HFFc6 (cell line): ENCODE data around the gene ZNF169. TPM values are rescaled to one million over a fixed set of nuclear protein-coding genes. Genes with fewer than 3 reads are reported as not detected.
"Not testable (repeated sequence)": the region's sequence is repeated elsewhere in the genome, so short reads cannot be mapped to it uniquely, and the experiment has no call there.

Experiments used
- DNase-seq: peaks from one replicate; pipeline ENCODE4 v3.0.0-alpha.2; 2018
- H3K27ac Mint-ChIP-seq: 2 replicates; pipeline ENCODE4 v1.8.0; 2020; ENCODE audit warnings: mild to moderate bottlenecking, mixed read lengths
- H3K27me3 Mint-ChIP-seq: 2 replicates; pipeline ENCODE4 v1.8.0; 2021; ENCODE audit warnings: mild to moderate bottlenecking, moderate library complexity, mixed read lengths; ENCODE audit not compliant: insufficient read depth
- H3K36me3 Mint-ChIP-seq: 2 replicates; pipeline ENCODE4 v1.8.0; 2021; ENCODE audit warnings: low read depth, mixed read lengths
- H3K4me1 Mint-ChIP-seq: 2 replicates; pipeline ENCODE4 v1.8.0; 2020; ENCODE audit warnings: low read depth, mixed read lengths
- H3K4me3 Mint-ChIP-seq: 2 replicates; pipeline ENCODE4 v1.8.0; 2020; ENCODE audit warnings: mild to moderate bottlenecking, moderate library complexity, mixed read lengths
- H3K9me3 Mint-ChIP-seq: 2 replicates; pipeline ENCODE4 v1.8.0; 2020; ENCODE audit warnings: mild to moderate bottlenecking, mixed read lengths
- CTCF ChIP-seq: fragments of 200-600 bp; sonication (generic); IDR thresholded peaks from 2 replicates; pipeline ENCODE4 v1.5.0; 2021; ENCODE audit warnings: antibody characterized with exemption, mild to moderate bottlenecking
- total RNA-seq, 6 experiments: library from RNA; stranded (reverse); fragmentation: NEBNext Ultra II Directional; extraction: Animal tissue kit (Norgen Biotek cat#: 25700); gene quantifications; 2 replicates in 1 of 6; 3 replicates in 5 of 6; pipeline ENCODE4 v1.2.3, GENCODE V29; 2021

ZNF169 gene
- total RNA-seq, 6 experiments from 2014 or later, result 1.1 to 2.0 (median 1.8) TPM

GRCh38 chr9:94298949-94299599 is 40.0 kb downstream of the ZNF169 start:
- no peak for TF ChIP-seq CTCF
- Mint-ChIP-seq H3K9me3 (no peaks in the 10 kb centered on the region), H3K27me3 (no peaks in the 10 kb centered on the region), H3K36me3 (no peaks in the 10 kb centered on the region), H3K4me1 (no peaks in the 10 kb centered on the region), H3K27ac (no peak overlapping the region), H3K4me3 (no peak overlapping the region)
- no peak for DNase-seq

GRCh38 chr9:94300470-94301301 is 41.6 kb downstream of the ZNF169 start:
- TF ChIP-seq CTCF, result no peak
- Mint-ChIP-seq H3K27ac (no peak overlapping the region), H3K4me1 (no peaks in the 10 kb centered on the region), H3K27me3 (no peaks in the 10 kb centered on the region), H3K36me3 (no peaks in the 10 kb centered on the region), H3K4me3 (no peak overlapping the region), H3K9me3 (no peaks in the 10 kb centered on the region)
- no peak for DNase-seq

GRCh38 chr9:94301583-94301982 is 42.5 kb downstream of the ZNF169 start:
- no peaks in the 10 kb centered on the region for H3K4me1 Mint-ChIP-seq
- H3K9me3 Mint-ChIP-seq, result no peaks in the 10 kb centered on the region
- no peak overlapping the region for H3K4me3 Mint-ChIP-seq
- no peak for DNase-seq
- H3K27ac Mint-ChIP-seq, result no peak overlapping the region
- H3K27me3 Mint-ChIP-seq, result no peaks in the 10 kb centered on the region
- no peaks in the 10 kb centered on the region for H3K36me3 Mint-ChIP-seq
- no peak for TF ChIP-seq CTCF

GRCh38 chr9:94302426-94302825 is 43.3 kb downstream of the ZNF169 start:
- no peaks in the 10 kb centered on the region for H3K9me3 Mint-ChIP-seq
- no peak for DNase-seq
- no peaks in the 10 kb centered on the region for H3K27me3 Mint-ChIP-seq
- no peak overlapping the region for H3K27ac Mint-ChIP-seq
- no peak overlapping the region for H3K4me3 Mint-ChIP-seq
- no peak for TF ChIP-seq CTCF
- H3K36me3 Mint-ChIP-seq, result no peaks in the 10 kb centered on the region
- H3K4me1 Mint-ChIP-seq, result no peaks in the 10 kb centered on the region

GRCh38 chr9:94303321-94303720 is 44.2 kb downstream of the ZNF169 start:
- no peak for TF ChIP-seq CTCF
- H3K4me1 Mint-ChIP-seq, result no peaks in the 10 kb centered on the region
- H3K27me3 Mint-ChIP-seq, result no peaks in the 10 kb centered on the region
- DNase-seq, result no peak
- no peak overlapping the region for H3K4me3 Mint-ChIP-seq
- H3K36me3 Mint-ChIP-seq, result no peaks in the 10 kb centered on the region
- no peak overlapping the region for H3K27ac Mint-ChIP-seq
- H3K9me3 Mint-ChIP-seq, result no peaks in the 10 kb centered on the region

GRCh38 chr9:94315034-94315984 is 56.2 kb downstream of the ZNF169 start:
- not testable (repeated sequence) for H3K4me3 Mint-ChIP-seq, H3K27me3 Mint-ChIP-seq, H3K4me1 Mint-ChIP-seq, H3K36me3 Mint-ChIP-seq, DNase-seq, H3K9me3 Mint-ChIP-seq, H3K27ac Mint-ChIP-seq

- H3K4me1 Mint-ChIP-seq, H3K4me3 Mint-ChIP-seq, H3K27ac Mint-ChIP-seq, DNase-seq, H3K27me3 Mint-ChIP-seq, H3K9me3 Mint-ChIP-seq, H3K36me3 Mint-ChIP-seq: not testable (repeated sequence)
These were observed 57.1 kb downstream of the ZNF169 start for GRCh38 chr9:94316236-94316635.
